ENCODE data around the gene KRTAP19-7. TPM values are rescaled to one million over a fixed set of nuclear protein-coding genes. Genes with fewer than 3 reads are reported as not detected.

Gene KRTAP19-7
- total and polyA plus RNA-seq, 2 experiments from 2014 or later: not detected

- Histone ChIP-seq H3K4me3 (no peak overlapping the region), H3K9me3 (ENCODE audit: low read depth) (no peaks in the 10 kb centered on the region), H3K9me2 (replicated peaks; ENCODE audit: insufficient read depth) (no peaks in the 10 kb centered on the region), H3K79me2 (no peaks in the 10 kb centered on the region), H3K36me3 (replicated peaks; ENCODE audit: insufficient read depth, low read depth) (no peaks in the 10 kb centered on the region), H4K20me1 (ENCODE audit: insufficient read depth, poor library complexity, severe bottlenecking) (no peaks in the 10 kb centered on the region), H3K27ac (no peak overlapping the region), H2AFZ (no peak overlapping the region), H3K27me3 (no peaks in the 10 kb centered on the region), H3K4me2 (no peak overlapping the region), H3K4me1 (ENCODE audit: insufficient read depth) (no peaks in the 10 kb centered on the region)
- 81% methylated on average over 2 of the region's 2 CpGs for WGBS (ENCODE audit: low lambda C conversion rate, missing lambda C conversion rate)
- TF ChIP-seq EZH2 (IDR thresholded peaks at IDR 0.05; ENCODE audit: borderline replicate concordance) (no peak), EZH2phosphoT487 (IDR thresholded peaks at IDR 0.05; ENCODE audit: low read depth, severe bottlenecking, unreplicated experiment) (no peak), CTCF (IDR thresholded peaks at IDR 0.05; ENCODE audit: poor library complexity) (no peak)
- no peak for DNase-seq (ENCODE audit: low spot score)
Observed at GRCh38 chr21:30563630-30564029, 2.5 kb upstream of the KRTAP19-7 start.

GRCh38 chr21:30563072-30563471, 2.0 kb upstream of the KRTAP19-7 start:
- Histone ChIP-seq H3K36me3 (replicated peaks; ENCODE audit: insufficient read depth, low read depth) (no peaks in the 10 kb centered on the region), H4K20me1 (ENCODE audit: insufficient read depth, poor library complexity, severe bottlenecking) (no peaks in the 10 kb centered on the region), H2AFZ (no peak overlapping the region), H3K27ac (no peak overlapping the region), H3K9me2 (replicated peaks; ENCODE audit: insufficient read depth) (no peaks in the 10 kb centered on the region), H3K4me3 (no peak overlapping the region), H3K9me3 (ENCODE audit: low read depth) (no peaks in the 10 kb centered on the region), H3K27me3 (no peaks in the 10 kb centered on the region), H3K79me2 (no peaks in the 10 kb centered on the region), H3K4me1 (ENCODE audit: insufficient read depth) (no peaks in the 10 kb centered on the region), H3K4me2 (no peak overlapping the region)
- 64% methylated on average over 6 of the region's 6 CpGs for WGBS (ENCODE audit: low lambda C conversion rate, missing lambda C conversion rate)
- TF ChIP-seq CTCF (IDR thresholded peaks at IDR 0.05; ENCODE audit: poor library complexity): no peak
- TF ChIP-seq EZH2phosphoT487 (IDR thresholded peaks at IDR 0.05; ENCODE audit: low read depth, severe bottlenecking, unreplicated experiment): no peak
- TF ChIP-seq EZH2 (IDR thresholded peaks at IDR 0.05; ENCODE audit: borderline replicate concordance): no peak
- DNase-seq (ENCODE audit: low spot score): no peak

GRCh38 chr21:30561957-30562356, 843 bp upstream of the KRTAP19-7 start:
- no peak for DNase-seq (ENCODE audit: low spot score)
- Histone ChIP-seq H3K4me2 (no peak overlapping the region), H3K9me3 (ENCODE audit: low read depth) (no peaks in the 10 kb centered on the region), H3K9me2 (replicated peaks; ENCODE audit: insufficient read depth) (no peaks in the 10 kb centered on the region), H4K20me1 (ENCODE audit: insufficient read depth, poor library complexity, severe bottlenecking) (no peaks in the 10 kb centered on the region), H3K79me2 (no peaks in the 10 kb centered on the region), H3K4me3 (no peak overlapping the region), H3K27ac (no peak overlapping the region), H3K36me3 (replicated peaks; ENCODE audit: insufficient read depth, low read depth) (no peaks in the 10 kb centered on the region), H2AFZ (no peak overlapping the region), H3K4me1 (ENCODE audit: insufficient read depth) (no peaks in the 10 kb centered on the region), H3K27me3 (no peaks in the 10 kb centered on the region)
- WGBS (ENCODE audit: low lambda C conversion rate, missing lambda C conversion rate): 87% methylated on average over 2 of the region's 2 CpGs
- TF ChIP-seq CTCF (IDR thresholded peaks at IDR 0.05; ENCODE audit: poor library complexity) (no peak), EZH2 (IDR thresholded peaks at IDR 0.05; ENCODE audit: borderline replicate concordance) (no peak), EZH2phosphoT487 (IDR thresholded peaks at IDR 0.05; ENCODE audit: low read depth, severe bottlenecking, unreplicated experiment) (no peak)

GRCh38 chr21:30555095-30555494, 6.0 kb downstream of the KRTAP19-7 start:
- 73% methylated on average over 2 of the region's 2 CpGs for WGBS (ENCODE audit: low lambda C conversion rate, missing lambda C conversion rate)

More at GRCh38 chr21:30555095-30555494, 6.0 kb downstream of the KRTAP19-7 start:
- H2AFZ ChIP-seq: no peak overlapping the region
- H3K79me2 ChIP-seq: no peaks in the 10 kb centered on the region
- no peaks in the 10 kb centered on the region for H3K9me3 ChIP-seq (ENCODE audit: low read depth)
- no peaks in the 10 kb centered on the region for H3K27me3 ChIP-seq
- TF ChIP-seq CTCF (IDR thresholded peaks at IDR 0.05; ENCODE audit: poor library complexity) (no peak), EZH2phosphoT487 (IDR thresholded peaks at IDR 0.05; ENCODE audit: low read depth, severe bottlenecking, unreplicated experiment) (no peak), EZH2 (IDR thresholded peaks at IDR 0.05; ENCODE audit: borderline replicate concordance) (no peak)
- no peak overlapping the region for H3K4me2 ChIP-seq
- no peaks in the 10 kb centered on the region for H3K9me2 ChIP-seq (replicated peaks; ENCODE audit: insufficient read depth)
- no peaks in the 10 kb centered on the region for H3K4me1 ChIP-seq (ENCODE audit: insufficient read depth)
- no peaks in the 10 kb centered on the region for H3K36me3 ChIP-seq (replicated peaks; ENCODE audit: insufficient read depth, low read depth)
- no peaks in the 10 kb centered on the region for H4K20me1 ChIP-seq (ENCODE audit: insufficient read depth, poor library complexity, severe bottlenecking)
- DNase-seq (ENCODE audit: low spot score): no peak
- H3K27ac ChIP-seq: no peak overlapping the region
- no peak overlapping the region for H3K4me3 ChIP-seq

Measured in hepatocyte (in vitro differentiated cells).